CD4-positive, alpha-beta T cell treated with Interleukin-15 for 4 hours (primary cell): ENCODE data around the gene PLAAT2.
"Not testable (repeated sequence)": the region's sequence is repeated elsewhere in the genome, so short reads cannot be mapped to it uniquely, and the experiment has no call there.

Experiments
- DNase-seq: peaks from one replicate; pipeline ENCODE4 v3.0.0-alpha.2; 2020; ENCODE audit warnings: low spot score

PLAAT2 gene

GRCh38 chr11:63578882-63579281 lies 15.7 kb upstream of the PLAAT2 start:
- DNase-seq, result not testable (repeated sequence)

- DNase-seq, result no peak
Measured at GRCh38 chr11:63574856-63575602, 11.8 kb upstream of the PLAAT2 start.

- peak; percentile 50 for DNase-seq
Measured at GRCh38 chr11:63573881-63574855, 11.0 kb upstream of the PLAAT2 start.

- DNase-seq, result no peak
Measured at GRCh38 chr11:63572026-63572688, 9.0 kb upstream of the PLAAT2 start.

DNA sequence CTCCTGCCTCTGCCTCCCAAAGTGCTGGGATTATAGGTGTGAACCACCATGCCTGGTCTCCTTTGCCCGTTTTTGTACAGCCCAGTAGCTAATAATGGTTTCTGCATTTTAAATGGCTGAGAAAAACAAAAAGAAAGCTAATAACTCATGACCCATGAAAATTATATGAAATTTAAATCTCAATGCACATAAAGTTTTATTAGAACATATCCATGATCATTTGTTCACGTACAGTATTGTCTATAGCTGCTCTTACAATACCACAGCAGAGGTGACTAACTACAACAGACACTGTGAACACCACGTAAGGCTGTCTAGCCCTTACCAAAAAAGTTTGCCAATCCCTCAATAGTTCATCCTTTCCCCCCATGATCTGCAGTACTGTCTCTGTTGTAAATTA lies 6.4 kb upstream of the PLAAT2 start:
- no peak for DNase-seq

GRCh38 chr11:63567044-63567840 lies 4.1 kb upstream of the PLAAT2 start:
- peak; percentile 92 for DNase-seq

- DNase-seq, result no peak
Measured at GRCh38 chr11:63564784-63565350, 1.7 kb upstream of the PLAAT2 start.

- DNase-seq, result peak; percentile 55
Measured at GRCh38 chr11:63564056-63564774, 1.0 kb upstream of the PLAAT2 start.

DNA sequence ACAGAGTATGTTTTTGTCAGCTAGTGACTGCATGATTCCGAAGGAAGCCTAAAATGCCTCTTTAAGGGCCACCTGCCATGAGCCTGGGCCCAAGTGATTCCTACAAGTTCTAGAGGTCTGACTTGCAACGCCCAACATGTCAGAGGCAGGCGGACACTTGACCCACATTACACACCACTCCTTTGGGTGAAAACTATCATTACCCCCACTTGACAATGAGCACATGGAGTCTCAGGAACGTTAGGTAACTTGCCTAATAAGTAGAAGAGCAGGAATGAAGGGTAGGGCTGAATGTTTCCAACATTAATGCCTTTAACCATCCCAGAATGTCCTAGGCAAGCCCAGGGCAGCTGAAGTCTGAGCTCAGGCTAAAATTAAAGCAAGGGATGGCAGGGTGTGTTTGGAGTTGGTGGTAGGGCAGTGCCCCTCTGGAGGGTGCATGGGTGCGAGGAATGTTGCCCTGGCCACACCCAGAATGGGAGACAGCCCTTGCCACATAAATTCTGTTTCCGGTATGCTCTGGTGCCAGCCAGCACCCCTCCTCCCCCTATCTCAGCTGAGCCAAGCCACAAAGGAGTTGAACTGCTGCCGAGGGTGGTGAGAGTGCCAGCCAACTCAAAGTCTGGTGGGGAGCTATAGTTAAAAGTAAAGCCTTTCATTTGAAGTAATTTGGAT lies 2.5 kb downstream of the PLAAT2 start:
- peak; percentile 50 for DNase-seq

- no peak for DNase-seq
Measured at GRCh38 chr11:63558459-63559157, 4.6 kb downstream of the PLAAT2 start.

GRCh38 chr11:63557570-63557969 lies 5.6 kb downstream of the PLAAT2 start:
- DNase-seq, result no peak

DNA sequence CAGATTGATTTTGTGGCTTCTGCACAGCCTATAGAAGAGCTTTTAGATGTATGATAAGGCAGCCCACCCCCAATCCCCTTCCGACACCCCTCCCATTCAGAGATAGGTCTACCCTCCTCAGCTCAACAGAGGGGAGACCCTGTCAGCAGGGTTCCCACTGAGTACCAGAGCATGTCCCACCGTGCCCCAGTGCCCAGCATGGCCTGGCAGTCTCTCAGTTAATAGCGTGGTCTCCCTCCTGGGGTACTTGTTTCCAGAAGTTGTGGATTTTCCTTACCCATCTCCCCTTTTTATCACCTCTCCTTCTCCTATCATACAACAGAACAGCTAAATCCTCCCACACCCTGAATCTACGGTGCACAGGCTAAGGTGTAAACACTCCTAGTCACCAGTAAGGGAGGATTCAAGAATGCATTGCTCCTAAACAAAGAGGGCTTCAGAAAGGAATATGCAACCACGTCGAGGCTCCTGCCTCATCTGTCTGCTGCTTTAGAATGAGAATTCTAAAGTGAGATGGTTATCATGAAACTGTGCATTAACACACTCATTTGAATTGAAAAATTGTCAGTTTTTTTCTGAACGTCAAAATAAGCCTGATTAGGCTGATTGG lies 6.7 kb downstream of the PLAAT2 start:
- DNase-seq, result no peak

GRCh38 chr11:63554877-63555223 lies 8.3 kb downstream of the PLAAT2 start:
- DNase-seq, result no peak

DNA sequence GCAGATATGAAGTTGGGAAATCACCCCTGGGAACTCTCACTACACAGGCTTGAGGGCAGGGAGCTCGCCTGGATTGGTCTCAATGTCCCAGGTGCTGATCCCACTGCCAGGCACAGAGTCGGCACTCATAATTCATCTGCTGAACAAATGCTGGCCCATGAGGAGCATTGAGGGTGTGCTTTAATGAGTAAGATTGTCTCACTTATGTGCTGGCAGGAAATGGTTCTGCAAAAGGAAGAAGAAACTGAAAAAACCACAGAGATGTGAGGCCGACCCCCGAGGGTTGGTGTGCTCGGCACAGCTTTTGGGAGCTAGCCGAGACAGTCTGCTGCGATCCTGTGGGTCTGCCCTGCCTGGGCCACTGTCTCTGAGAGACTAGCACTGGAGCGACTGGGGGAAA lies 9.4 kb downstream of the PLAAT2 start:
- DNase-seq, result peak; percentile 72

GRCh38 chr11:63552921-63553320 lies 10.3 kb downstream of the PLAAT2 start:
- DNase-seq, result no peak

DNA sequence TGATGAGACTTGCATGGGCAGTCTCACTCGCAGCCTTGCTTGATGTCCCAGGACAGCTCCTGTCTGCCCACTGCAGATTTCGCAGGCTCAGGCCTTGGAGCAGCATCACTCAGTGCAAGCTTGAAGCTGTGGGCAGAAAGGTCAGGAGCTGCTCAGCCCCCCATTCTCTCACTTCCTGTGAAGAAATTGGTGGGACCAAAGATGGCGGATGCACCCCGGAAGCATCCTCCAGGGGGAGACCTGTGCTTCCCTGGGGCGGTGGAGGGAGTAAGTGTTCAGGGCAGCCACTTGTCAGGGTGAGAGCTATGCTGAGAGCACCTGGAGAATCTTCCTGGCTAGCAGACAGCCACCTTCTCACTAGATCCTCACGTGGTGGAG lies 11.3 kb downstream of the PLAAT2 start:
- no peak for DNase-seq

GRCh38 chr11:63551091-63551888 lies 11.9 kb downstream of the PLAAT2 start:
- peak; percentile 43 for DNase-seq

- not testable (repeated sequence) for DNase-seq
Measured at GRCh38 chr11:63550156-63550700, 13.0 kb downstream of the PLAAT2 start.
